ENCODE data around the gene ZXDC.

Gene ZXDC

DNA sequence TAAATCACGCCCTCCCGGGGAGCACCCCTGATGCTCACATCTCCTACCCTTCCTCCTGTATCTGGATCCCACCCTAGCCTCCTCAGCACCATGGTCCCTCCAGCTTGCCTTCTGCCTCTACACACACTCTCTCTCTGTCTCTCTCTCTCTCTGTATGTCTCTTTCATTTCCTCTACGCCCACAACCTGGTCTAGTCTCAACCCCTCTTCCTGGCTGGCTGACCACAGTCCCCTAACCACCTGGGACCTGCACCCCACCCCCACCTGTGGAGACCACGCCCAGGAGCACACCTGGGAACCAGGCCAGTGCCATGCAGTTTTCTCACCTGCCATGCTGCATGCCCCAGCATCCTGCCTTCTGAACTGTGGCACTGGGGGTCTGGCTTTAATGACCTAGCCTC is 84.9 kb downstream of the ZXDC start:
- no peak for ATAC-seq

DNA sequence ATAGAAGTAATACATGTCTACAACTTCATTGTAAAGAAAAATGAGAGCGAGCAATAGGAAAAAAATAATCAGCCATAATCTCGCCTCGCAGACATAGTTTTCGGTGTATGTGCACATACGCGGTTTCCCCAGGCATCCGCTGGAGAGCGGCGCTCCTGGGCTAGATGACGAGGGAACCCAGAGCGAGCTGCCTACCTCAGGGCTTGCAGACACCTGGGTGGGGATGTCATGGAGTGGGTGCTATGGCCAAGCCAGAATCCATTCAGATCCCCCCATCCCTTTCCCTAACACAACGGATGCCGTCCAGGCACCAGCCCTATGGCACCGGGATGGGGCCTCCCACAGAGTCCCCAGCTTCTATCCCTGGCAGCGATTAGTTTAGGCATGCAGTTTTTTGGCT is 85.5 kb downstream of the ZXDC start:
- ATAC-seq, result no peak

DNA sequence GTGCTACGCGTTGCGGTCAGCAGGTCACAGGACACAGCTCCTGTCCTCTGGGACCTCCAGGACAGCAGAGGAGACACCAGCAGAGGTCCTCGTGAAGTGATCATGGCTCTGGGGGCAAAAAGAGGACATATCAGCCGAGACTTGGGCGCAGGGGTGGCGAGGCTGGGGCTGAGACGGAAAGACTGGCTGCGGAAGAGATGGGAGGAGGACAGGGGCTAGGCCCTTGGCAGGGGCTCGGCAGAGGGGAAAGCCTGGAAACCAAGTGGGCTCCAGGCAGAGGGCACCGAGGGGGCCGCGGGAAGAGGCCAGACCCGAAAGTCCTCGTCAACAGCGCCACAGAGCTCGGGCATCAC is 85.9 kb downstream of the ZXDC start:
- no peak for ATAC-seq

DNA sequence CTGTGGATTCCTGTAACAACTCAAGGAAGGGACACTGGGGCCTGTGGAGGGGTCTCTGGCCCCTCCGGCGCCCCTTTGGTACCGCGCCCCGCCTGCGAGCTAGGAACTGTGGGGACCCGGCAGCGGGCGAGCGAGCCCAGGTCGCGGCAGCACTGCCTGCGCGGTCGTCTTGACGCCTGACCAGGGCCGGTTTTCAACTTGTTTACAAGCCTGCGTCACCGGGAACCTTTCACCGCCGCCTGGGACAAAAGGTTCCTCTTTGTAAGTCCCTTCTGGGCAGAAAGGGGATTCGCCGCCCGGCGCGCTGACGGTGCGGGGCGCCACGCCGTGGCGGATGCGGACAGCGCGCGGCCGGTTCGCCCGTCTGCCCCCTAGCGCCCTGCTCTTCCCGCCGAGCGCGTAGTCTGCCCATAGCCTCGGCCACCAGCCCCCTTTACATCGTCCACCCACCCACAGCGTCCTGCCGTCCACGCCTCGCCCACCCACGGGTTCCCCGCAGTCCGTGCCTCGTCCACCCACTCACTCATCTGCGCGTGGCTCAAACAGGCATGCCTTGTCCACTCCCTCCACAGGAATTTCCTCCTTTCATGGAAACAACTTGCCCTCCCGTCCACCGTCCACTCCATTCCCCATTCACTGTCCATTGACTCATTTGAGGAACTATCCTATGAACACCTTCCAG is 86.4 kb downstream of the ZXDC start:
- peak; percentile 36 to 53 for ATAC-seq
